Stimulated activated naive CD8-positive, alpha-beta T cell treated with anti-CD3 and anti-CD28 coated beads, Interleukin-15, amount 100 ng/mL, for 72 hours (primary cell): ENCODE data around the gene TSTD2.
"Not testable (repeated sequence)": the region's sequence is repeated elsewhere in the genome, so short reads cannot be mapped to it uniquely, and the experiment has no call there.

Experiments
- ATAC-seq: fragments of 150-1000 bp; cut with Tn5 transposase; 2 replicates; pipeline ENCODE4 v1.10.0; 2021; ENCODE audit warnings: mild to moderate bottlenecking, moderate library complexity
- DNase-seq, 2 donors: peaks; one replicate each; pipeline ENCODE4 v3.0.0; 2021 to 2022
- H3K27ac Mint-ChIP-seq, 2 donors: one replicate each; pipeline ENCODE4 v1.8.0; 2022; ENCODE audit warnings: mild to moderate bottlenecking in 2 of 2, mixed read lengths in 2 of 2, moderate library complexity in 2 of 2
- H3K27me3 Mint-ChIP-seq: one replicate; pipeline ENCODE4 v1.8.0; 2022; ENCODE audit warnings: mixed read lengths
- H3K4me1 Mint-ChIP-seq: one replicate; pipeline ENCODE4 v1.8.0; 2022; ENCODE audit warnings: mild to moderate bottlenecking, mixed read lengths
- H3K4me3 Mint-ChIP-seq, 2 donors: one replicate each; pipeline ENCODE4 v1.8.0; 2022; ENCODE audit warnings: mild to moderate bottlenecking in 2 of 2, mixed read lengths in 2 of 2, moderate library complexity in 1 of 2
- H3K9me3 Mint-ChIP-seq, 2 donors: one replicate each; pipeline ENCODE4 v1.8.0; 2022; ENCODE audit warnings: mixed read lengths in 2 of 2

The TSTD2 gene

GRCh38 chr9:97578846-97579245 lies 54.3 kb downstream of the TSTD2 start:
- peaks cover 18% of the 10 kb centered on the region for H3K4me1 Mint-ChIP-seq
- peaks cover 0 to 7% of the 10 kb centered on the region in 2 donors for H3K9me3 Mint-ChIP-seq
- DNase-seq (no peak), ATAC-seq (no peak)
- no peak overlapping the region for H3K27ac Mint-ChIP-seq
- H3K27me3 Mint-ChIP-seq: no peaks in the 10 kb centered on the region
- no peak overlapping the region for H3K4me3 Mint-ChIP-seq

DNA sequence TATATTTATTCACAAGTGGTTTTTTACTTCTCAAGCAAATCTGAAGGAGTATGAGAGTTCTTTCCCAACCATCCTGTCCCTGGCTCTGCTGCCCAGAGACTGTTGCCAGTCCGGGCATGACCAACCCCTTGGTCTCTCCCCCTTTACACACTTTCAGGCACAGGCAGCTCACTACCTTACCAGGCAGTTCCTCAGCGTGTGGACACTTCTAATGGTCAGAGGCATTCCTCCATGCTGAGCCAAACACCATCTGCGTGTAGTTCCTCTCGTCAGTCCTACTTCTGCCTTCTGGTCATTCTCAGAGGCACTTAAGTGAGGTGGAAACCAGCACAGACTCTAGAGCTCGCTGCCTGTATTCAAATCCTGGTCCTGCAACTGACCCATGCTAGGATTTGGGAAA lies 56.1 kb downstream of the TSTD2 start:
- peaks cover 18% of the 10 kb centered on the region for H3K4me1 Mint-ChIP-seq

GRCh38 chr9:97575673-97576200 lies 57.4 kb downstream of the TSTD2 start:
- Mint-ChIP-seq H3K4me1 (peaks cover 18% of the 10 kb centered on the region), H3K4me3 (peak overlapping the region; percentile 84 to 91), H3K27ac (no peak overlapping the region), H3K27me3 (no peaks in the 10 kb centered on the region), H3K9me3 (peaks cover 0 to 7% of the 10 kb centered on the region in 2 donors)
- peak; percentile 55 for ATAC-seq
- DNase-seq: no peak

More for the DNA sequence above, 56.1 kb downstream of the TSTD2 start:
- no peak for DNase-seq
- Mint-ChIP-seq H3K4me3 (no peak overlapping the region), H3K27me3 (no peaks in the 10 kb centered on the region), H3K27ac (no peak overlapping the region), H3K9me3 (peaks cover 0 to 7% of the 10 kb centered on the region in 2 donors)
- ATAC-seq: no peak

- not testable (repeated sequence) for H3K27me3 Mint-ChIP-seq, H3K9me3 Mint-ChIP-seq
- Mint-ChIP-seq H3K4me1 (peaks cover 18% of the 10 kb centered on the region), H3K4me3 (peak overlapping the region; percentile 84 to 91), H3K27ac (peak overlapping the region; percentile 90)
- ATAC-seq (peak; percentile 74), DNase-seq (peak; percentile 57 to 62)
Measured at GRCh38 chr9:97574921-97575672, 58.1 kb downstream of the TSTD2 start.

DNA sequence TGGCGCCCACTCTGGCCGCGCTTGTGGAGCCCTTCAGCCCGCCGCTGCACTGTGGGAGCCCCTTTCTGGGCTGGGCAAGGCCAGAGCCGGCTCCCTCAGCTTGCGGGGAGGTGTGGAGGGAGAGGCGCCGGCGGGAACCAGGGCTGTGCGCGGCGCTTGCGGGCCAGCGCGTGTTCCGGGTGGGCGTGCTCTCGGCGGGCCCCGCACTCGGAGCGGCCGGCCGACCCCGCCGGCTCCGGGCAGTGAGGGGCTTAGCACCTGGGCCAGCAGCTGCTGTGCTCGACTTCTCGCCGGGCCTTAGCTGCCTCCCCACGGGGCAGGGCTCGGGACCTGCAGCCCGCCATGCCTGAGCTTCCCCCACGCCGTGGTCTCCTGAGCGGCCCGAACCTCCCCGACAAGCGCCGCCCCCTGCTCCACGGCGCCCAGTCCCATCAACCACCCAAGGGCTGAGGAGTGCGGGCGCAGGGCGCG lies 59.0 kb downstream of the TSTD2 start:
- H3K4me3 Mint-ChIP-seq: peak overlapping the region in 1 of 2 donors; percentile 84
- H3K9me3 Mint-ChIP-seq, H3K27me3 Mint-ChIP-seq, H3K27ac Mint-ChIP-seq, ATAC-seq, DNase-seq: not testable (repeated sequence)
- H3K4me1 Mint-ChIP-seq: peaks cover 18% of the 10 kb centered on the region

DNA sequence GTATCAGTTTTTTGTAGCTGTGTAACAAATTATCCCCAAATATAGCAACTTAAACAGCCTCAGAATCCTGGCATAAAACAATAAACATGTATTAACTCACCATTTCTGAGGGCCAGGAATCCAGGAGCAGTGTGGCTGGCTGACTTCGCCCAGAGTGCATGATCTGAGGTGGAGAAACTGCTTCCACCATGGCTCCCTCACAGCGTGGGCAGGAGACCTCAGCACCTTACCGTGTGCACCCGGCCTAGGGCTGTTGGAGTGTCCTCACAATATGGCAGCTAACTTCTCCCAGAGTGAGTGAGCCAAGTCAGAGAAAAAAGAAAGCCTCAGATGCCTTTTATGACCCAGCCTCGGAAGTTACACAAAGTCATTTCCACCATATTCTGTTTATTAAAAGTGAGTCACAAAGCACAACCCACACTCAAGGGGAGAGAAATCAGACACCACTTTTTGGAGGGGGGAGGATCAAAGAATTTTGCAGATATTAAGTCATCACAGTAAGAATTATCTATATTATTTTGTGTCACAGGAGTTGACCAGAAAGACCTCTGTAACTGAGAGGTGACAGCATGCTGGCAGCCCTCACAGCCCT lies 59.6 kb downstream of the TSTD2 start:
- Mint-ChIP-seq H3K4me1 (peaks cover 18% of the 10 kb centered on the region), H3K27me3 (peaks cover under 1% of the 10 kb centered on the region), H3K9me3 (no peaks in the 10 kb centered on the region), H3K27ac (no peak overlapping the region), H3K4me3 (peak overlapping the region in 1 of 2 donors; percentile 38)
- no peak for ATAC-seq
- DNase-seq: no peak

GRCh38 chr9:97572892-97573365 lies 60.2 kb downstream of the TSTD2 start:
- Mint-ChIP-seq H3K4me3 (no peak overlapping the region), H3K9me3 (no peaks in the 10 kb centered on the region), H3K4me1 (peaks cover 22% of the 10 kb centered on the region), H3K27me3 (peaks cover 7% of the 10 kb centered on the region), H3K27ac (no peak overlapping the region)
- DNase-seq (no peak), ATAC-seq (no peak)

DNA sequence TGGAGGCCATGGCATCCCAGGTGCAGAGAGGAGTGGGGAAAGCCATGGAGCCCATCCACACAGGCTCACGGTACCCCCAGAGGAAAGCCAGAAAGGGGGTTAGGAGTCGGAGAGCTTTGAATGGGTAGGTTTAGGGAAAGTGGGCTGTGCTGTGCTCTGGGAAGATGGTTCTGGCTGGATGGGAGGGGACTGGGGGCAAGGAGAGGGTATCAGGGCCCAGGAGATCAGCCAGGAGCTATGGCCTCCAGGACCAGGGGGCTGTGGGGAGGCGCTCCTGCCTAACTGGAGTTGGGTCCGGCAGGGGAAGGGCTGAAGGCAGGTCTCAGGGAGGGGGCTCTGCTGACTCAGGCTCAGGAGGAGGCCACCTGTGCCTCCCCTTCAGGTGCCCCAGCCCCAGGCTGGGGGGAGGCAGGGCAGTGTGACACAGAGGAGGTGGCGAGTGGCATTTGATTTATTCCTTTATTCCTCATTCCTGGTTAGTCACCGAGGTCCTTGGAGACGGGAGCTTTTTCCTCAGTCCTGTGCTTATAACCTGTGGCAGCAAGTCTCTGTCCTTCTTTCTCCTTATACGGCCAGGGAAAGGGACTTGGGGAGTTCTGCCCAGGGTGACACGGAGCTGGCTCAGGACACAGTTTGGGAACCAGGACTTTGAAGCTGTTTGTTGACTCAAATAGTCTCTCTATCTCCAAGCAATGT lies 60.8 kb downstream of the TSTD2 start:
- Mint-ChIP-seq H3K4me3 (no peak overlapping the region), H3K9me3 (no peaks in the 10 kb centered on the region), H3K27ac (no peak overlapping the region), H3K27me3 (peaks cover 8% of the 10 kb centered on the region), H3K4me1 (peaks cover 26% of the 10 kb centered on the region)
- ATAC-seq (no peak), DNase-seq (no peak)

DNA sequence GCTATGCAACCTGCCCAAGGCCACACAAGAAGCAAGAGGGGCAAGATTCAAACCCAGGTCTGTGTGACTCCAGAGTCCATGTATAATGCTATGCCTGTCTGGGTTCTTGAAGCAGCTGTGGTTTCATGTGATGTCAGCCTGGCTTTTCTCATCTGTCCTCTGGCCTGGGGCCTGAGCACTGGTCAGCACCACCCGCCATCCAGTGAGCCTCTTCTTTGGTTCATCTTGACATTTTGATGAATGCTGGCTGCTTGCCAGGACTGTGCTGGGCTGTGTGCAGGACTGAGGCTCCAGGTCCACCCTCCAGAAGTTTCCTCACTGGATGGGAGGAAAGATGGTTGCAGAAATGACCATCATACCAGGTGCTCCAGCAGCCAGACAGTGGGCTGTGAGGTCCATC lies 61.5 kb downstream of the TSTD2 start:
- Mint-ChIP-seq H3K9me3 (no peaks in the 10 kb centered on the region), H3K27ac (no peak overlapping the region), H3K27me3 (peaks cover 8% of the 10 kb centered on the region), H3K4me3 (no peak overlapping the region), H3K4me1 (peaks cover 26% of the 10 kb centered on the region)
- DNase-seq (no peak), ATAC-seq (no peak)

GRCh38 chr9:97570899-97571298 lies 62.3 kb downstream of the TSTD2 start:
- H3K4me1 Mint-ChIP-seq: peaks cover 22% of the 10 kb centered on the region
- H3K27ac Mint-ChIP-seq: no peak overlapping the region
- ATAC-seq (no peak), DNase-seq (no peak)
- no peak overlapping the region for H3K4me3 Mint-ChIP-seq
- no peaks in the 10 kb centered on the region for H3K9me3 Mint-ChIP-seq
- H3K27me3 Mint-ChIP-seq: peaks cover 8% of the 10 kb centered on the region

DNA sequence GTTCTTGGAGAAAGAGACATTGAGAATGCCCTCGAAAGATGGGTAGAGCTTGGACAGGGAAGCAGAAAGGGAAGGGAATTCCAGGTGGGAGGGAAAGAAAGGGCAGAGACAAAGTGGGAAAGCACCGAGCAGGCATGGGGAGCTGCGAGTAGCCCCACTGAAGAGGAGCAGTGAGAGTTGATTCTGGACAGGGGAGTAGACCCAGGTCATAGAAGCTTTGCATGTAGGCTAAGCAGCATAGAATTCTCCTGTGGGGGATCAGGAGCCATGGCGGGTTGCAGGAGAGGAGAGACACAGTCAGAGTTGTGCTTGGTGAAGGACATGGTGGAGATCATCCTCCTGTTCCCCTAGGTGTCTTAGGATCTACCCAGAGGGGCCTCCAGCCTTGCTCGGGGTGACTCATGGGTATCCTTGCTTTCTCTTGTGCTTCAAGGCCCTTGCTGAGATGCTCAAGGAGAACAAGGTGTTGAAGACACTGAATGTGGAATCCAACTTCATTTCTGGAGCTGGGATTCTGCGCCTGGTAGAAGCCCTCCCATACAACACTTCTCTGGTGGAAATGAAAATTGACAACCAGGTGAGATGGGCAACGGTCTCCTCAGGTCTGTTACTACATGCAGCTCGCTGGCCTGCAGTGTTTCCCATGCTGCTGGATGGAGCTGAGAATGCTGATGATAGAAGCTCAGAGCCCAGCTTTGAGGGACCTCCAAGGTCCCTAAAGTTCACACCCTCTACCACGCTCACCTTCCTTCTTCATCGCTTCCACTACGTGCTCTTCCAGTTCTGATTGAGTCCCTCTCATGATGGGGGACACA lies 64.5 kb downstream of the TSTD2 start:
- ATAC-seq (no peak), DNase-seq (no peak)
- no peaks in the 10 kb centered on the region for H3K9me3 Mint-ChIP-seq
- H3K27ac Mint-ChIP-seq: no peak overlapping the region
- H3K4me1 Mint-ChIP-seq: peaks cover 8% of the 10 kb centered on the region
- H3K27me3 Mint-ChIP-seq: peaks cover 8% of the 10 kb centered on the region
- no peak overlapping the region for H3K4me3 Mint-ChIP-seq

- no peak overlapping the region for H3K27ac Mint-ChIP-seq
- H3K4me1 Mint-ChIP-seq: peaks cover 8% of the 10 kb centered on the region
- H3K27me3 Mint-ChIP-seq: peaks cover 8% of the 10 kb centered on the region
- no peak overlapping the region for H3K4me3 Mint-ChIP-seq
- no peak for DNase-seq
- no peak for ATAC-seq
- H3K9me3 Mint-ChIP-seq: no peaks in the 10 kb centered on the region
Measured at GRCh38 chr9:97567894-97568202, 65.3 kb downstream of the TSTD2 start.

DNA sequence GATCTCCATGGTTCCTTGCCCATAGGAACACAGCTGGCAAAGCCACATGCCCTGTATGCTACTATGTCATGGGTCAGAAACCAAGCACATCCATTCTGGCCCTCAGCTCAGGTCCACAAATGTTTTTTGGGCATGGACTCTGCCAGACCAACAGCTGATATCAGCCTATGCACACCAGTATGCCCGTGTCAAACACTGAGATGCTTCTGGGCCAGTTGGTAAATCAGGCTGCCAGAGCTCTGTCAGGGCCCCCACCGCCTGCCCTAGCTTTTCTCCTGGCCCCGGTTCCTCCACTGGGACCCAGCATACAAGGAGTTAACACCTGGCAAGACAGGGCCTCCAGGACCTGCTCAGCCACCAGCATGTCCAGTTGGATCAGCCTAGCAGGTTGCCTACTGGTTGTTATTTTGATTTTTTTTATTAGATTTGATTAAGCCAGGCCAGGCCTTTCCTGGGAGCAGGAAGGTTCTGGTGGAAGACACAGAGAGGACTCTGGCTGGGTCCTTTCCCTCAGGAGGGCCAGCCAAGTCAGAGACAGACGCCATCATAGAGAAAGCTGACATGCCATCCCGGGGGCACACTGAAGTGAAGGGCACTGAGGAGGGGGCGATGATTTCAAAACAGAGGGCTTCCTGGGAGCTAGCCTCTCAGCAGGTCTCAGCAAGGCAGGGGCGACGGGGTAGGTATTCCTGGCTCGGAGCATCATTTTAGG lies 65.8 kb downstream of the TSTD2 start:
- DNase-seq (no peak), ATAC-seq (no peak)
- H3K27ac Mint-ChIP-seq: no peak overlapping the region
- H3K4me3 Mint-ChIP-seq: no peak overlapping the region
- H3K27me3 Mint-ChIP-seq: peaks cover 8% of the 10 kb centered on the region
- H3K4me1 Mint-ChIP-seq: peaks cover 8% of the 10 kb centered on the region
- no peaks in the 10 kb centered on the region for H3K9me3 Mint-ChIP-seq

GRCh38 chr9:97565262-97565661 lies 67.9 kb downstream of the TSTD2 start:
- Mint-ChIP-seq H3K27me3 (peaks cover 17% of the 10 kb centered on the region), H3K27ac (no peak overlapping the region), H3K9me3 (no peaks in the 10 kb centered on the region), H3K4me1 (peaks cover 8% of the 10 kb centered on the region), H3K4me3 (no peak overlapping the region)
- DNase-seq (no peak), ATAC-seq (no peak)
